GM19455 (cell line): Measurements from ENCODE around the gene P2RX6.
"Not testable (repeated sequence)": the region's sequence is repeated elsewhere in the genome, so short reads cannot be mapped to it uniquely, and the experiment has no call there.

Source experiments
- ATAC-seq: cut with Tn5 transposase; IDR thresholded peaks from one replicate; pipeline ENCODE4 v1.9.1; 2021; ENCODE audit not compliant: unreplicated experiment

The P2RX6 gene

DNA sequence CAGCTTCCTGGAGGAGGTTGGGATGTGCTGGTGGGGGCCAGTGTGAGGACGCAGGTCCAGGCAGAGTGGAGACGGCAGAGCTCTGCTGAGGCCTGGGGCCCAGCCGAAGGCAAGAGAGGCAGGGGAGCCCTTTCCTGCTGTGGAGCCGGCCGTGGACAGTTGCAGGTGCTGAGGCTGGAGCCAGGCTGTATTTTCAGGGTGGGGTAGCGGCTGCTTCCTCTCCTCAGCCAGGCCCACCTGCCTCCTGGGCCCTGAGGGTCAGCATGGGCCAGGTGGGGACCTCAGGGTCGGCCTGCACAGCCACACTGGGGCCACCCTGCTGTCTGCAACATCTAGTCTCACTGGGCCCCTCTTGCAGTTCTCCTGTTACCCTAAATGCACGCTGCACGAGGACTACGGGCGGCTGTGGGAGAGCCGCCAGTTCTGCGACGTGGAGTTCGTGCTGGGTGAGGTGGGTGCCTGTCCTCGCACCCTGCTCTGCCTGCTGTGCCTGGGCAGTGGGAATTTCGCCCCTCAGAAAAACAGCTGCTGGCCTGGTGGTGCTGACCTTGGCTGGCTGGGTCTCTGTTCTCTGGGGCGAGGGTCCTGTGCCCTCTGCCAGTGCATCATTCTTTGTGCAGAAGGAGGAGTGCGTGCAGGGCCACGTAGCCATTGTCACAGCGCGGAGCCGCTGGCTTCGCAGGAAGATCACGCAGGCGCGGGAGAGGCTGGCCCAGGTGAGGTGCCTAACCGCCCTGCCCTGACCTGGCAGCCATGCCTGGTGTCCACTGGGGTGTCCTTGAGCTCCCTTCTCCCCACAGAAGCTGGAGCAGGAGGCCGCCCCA lies 21.4 kb upstream of the P2RX6 start:
- ATAC-seq, result no peak

DNA sequence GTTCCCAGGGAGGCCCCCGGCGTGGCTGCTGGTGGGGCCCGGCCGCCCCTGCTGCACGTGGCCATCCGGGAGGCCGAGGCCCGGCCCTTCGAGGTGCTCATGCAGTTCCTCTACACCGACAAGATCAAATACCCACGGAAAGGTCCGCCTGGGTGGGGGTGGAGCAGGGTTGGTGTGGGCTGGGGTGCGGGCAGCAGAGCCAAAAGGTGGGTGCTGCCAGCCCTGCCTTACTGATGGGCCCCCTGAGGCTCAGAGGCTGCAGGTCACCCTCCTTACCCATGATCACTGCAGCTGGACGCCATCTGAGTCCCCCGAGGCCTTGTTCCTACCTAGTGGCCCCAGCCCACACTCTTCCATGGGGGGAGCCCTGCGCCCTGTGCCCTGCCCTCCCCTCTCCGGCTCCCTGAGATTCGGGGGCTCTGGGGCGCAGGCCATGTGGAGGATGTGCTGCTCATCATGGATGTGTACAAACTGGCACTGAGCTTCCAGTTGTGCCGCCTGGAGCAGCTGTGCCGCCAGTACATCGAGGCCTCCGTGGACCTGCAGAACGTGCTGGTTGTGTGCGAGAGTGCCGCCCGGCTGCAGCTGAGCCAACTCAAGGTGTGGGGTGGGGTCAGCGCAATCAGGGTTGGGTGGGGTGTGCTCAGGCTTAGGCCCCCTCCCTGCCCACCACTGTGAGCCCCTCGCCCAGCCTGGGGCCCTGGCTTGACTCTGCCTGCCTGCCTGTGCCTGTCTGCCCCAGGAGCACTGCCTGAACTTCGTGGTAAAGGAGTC lies 20.6 kb upstream of the P2RX6 start:
- ATAC-seq, result no peak

DNA sequence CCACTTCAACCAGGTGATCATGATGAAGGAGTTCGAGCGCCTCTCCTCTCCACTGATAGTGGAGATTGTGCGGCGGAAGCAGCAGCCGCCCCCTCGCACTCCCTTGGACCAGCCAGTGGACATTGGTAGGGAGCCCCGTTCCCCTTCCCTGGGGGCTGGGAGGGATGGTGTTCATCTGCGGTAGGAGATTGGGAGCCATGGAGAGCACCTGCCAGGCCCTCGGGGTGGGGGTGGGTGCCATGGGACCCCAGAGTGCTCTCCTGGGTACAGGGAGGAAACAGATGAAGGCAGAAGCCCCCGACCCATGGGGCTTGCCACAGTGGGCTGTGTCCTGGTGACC lies 20.1 kb upstream of the P2RX6 start:
- ATAC-seq, result no peak

DNA sequence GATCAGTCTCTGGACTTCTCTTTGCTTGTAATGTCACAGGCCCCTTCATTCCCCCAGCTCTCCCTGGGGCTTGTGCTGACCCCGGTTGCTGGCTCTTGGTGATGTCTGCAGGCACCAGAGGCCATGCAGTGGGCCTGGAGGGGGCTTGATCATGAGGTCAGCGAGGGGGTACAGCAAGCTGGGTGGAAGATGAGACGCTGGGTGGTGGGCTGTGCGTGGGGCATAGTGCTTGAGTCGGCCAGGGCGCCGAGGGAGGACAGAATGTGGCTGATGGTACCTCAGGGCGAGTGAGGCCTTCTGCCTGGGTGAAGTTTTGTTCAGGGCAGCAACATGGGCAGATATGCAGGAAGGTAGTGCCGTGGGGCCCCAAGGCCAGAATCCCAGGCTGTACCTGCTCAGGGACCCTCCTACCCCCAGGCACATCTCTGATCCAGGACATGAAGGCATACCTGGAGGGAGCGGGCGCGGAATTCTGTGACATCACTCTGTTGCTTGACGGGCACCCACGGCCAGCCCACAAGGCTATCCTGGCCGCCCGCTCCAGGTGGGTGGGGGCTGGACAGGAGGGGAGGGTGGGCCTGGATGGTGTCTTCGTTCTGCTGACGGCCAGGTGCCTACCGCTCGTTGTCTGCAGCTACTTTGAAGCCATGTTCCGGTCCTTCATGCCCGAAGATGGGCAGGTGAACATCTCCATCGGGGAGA lies 19.5 kb upstream of the P2RX6 start:
- no peak for ATAC-seq

DNA sequence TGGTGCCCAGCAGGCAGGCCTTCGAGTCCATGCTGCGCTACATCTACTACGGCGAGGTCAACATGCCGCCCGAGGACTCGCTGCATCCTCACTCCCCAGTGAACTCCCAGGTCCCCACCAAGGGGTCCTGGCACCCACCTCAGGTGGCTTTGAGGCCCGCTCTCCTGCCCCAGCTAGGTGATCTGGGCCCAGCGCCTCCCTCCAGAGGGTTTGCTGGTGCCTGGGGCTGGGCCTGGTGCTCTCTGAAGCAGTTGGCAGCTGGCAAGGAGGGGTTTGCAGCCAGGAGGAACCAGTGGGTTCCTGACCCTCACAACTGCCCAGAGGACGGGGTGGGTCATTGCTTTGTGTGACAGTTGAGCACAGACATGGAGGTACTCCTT lies 18.9 kb upstream of the P2RX6 start:
- no peak for ATAC-seq

DNA sequence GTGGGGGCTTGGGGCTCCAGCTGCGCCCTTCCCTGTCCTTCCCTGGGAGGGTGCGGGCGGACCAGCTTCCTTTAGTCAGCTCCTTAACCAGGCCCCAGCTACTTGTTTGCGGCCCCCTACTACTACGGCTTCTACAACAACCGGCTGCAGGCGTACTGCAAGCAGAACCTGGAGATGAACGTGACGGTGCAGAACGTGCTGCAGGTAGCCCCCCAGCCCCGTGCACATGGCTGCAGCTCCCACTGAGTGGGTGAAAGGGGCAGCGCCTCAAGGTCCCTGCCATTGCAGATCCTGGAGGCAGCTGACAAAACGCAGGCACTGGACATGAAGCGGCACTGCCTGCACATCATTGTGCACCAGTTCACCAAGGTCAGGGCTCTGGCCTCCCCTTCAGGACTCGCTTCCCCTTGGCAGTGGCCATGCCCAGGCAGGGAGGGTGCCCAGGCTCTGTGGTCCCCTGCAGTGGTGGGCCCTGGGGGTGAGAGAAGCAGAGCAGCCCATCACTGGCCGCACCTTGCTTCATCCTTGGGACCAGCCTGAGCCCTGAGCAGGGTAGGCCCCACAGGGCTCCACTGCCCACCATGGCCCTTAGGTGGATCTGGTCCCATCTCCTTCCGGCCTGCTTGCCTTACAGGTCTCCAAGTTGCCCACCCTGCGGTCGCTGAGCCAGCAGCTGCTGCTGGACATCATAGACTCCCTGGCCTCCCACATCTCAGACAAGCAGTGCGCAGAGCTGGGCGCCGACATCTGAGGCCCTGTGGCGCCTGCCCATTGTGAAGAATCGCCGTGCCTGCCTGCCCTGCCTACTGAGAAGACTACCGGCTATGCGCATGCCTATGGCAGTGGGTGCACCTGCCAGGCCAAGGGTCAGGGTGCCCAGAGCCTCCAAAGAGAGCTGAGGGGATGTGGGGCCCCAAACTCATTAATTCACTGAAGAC lies 18.1 kb upstream of the P2RX6 start:
- ATAC-seq, result no peak

DNA sequence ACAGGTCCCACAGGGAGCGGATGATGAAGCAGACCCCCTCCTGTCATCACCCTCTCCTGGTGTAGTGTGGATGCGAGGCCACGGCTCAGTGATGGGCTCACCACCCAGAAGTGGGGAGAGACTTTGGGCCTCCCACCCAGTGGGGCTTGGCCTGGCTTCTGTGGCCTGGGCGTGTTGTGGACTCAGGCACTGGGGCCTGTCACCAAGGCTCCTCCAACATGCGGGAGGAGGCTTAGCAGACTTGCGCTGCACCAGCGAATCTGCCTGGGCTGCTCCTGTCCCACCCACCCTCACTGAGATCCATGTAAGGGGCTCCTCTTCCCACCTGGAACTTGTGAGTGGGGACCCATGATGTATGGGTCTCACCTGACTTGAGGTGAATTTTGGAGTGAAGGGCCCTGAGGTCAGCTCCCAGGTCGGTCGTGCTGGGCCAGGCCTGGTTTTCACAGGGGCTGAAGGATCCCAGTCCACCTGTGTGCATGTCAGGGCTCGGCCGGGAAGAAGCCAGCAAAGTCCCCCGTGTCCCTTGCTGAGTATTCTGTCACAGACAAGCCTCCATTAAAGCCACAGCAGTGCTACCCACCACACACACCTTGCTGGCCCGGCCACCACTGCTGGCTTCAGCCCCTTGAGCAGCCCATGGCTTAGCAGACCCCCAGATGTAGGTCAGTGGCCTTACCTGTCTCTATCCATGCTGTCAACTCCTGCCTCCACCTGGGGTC lies 17.3 kb upstream of the P2RX6 start:
- ATAC-seq, result no peak

DNA sequence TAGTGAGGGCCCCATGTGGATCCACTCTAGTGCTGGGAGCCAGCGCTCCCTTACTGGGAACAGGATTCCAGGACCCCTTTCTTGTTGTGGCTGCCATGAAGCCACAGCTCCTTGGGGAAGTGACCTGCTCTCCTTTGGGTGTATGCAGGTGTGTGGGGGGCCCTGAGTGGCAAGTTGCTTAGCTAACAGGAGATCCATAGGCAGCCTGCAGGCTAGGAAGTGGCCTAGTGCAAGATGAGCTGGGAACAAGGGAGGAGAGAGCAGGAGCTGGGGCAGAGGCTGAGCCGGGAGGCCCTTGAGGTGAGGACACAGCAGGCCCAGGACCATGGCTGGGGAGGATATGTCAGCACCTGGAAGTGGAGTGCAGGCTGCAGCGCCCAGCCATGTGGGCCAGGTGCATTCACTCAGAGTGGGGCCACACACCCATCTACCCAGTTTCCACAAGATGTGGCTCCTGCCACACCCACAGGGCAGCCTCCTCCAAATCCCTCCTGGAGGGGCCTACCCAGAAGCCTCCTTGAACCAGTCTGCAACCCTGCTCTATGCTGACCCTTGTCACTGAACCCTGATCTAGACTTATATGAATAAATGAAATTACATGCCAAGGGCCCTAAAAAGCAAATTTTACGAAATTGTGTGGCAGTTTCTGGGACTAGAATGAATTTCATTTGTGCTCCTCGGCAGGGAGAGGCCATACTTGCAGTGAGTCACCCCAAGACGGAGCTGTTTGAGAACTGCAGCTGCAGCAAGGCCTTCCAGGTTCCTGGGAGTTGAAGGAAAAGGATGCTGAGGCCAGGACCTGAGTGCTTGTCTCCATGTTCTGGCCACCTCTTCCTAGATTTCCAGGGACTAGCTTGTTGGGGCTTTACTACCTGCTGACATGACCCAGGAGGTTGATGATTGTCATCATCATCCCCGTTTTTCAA lies 16.3 kb upstream of the P2RX6 start:
- no peak for ATAC-seq

DNA sequence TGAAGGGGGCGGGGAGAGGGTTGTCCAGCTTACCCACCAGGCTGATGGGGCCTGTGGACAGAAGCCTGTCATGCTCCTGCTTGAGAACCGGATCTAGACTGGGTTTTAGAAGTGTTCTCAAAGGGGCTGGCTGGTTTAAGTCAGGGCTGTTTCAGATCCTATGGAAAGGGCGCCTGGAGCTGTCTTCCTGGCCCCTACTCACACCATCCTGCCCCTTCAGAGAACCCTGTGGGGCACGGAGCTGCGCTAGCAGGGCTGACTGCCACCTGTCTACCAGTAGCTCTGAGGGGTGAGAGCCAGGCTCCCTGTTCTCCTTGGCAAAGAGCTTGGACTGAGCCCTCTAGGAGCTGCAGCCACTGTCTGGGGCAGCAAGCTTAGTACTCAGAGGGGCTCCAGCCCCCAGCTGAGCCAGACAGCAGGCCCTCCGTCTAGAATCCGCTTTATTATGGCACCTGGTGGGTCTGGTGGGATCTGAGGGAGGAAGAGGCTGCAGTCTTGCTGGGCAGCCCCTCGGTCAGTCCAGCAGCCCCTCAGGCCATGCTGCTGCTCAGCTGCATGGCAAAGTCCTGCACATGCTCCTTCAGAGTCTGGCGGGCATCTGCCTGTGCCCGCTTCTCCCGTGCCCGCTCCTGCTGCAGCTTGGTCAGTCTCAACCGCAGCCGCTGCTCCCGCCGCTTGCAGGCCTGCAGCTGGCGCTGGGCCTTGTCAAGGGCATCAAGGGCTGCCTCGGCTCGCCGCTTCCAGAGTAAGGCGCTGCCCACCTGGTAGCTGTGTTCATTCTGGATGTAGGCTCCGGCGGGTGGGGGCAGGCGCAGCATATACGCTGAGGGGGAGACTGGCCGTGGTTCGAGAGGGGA lies 15.4 kb upstream of the P2RX6 start:
- no peak for ATAC-seq

DNA sequence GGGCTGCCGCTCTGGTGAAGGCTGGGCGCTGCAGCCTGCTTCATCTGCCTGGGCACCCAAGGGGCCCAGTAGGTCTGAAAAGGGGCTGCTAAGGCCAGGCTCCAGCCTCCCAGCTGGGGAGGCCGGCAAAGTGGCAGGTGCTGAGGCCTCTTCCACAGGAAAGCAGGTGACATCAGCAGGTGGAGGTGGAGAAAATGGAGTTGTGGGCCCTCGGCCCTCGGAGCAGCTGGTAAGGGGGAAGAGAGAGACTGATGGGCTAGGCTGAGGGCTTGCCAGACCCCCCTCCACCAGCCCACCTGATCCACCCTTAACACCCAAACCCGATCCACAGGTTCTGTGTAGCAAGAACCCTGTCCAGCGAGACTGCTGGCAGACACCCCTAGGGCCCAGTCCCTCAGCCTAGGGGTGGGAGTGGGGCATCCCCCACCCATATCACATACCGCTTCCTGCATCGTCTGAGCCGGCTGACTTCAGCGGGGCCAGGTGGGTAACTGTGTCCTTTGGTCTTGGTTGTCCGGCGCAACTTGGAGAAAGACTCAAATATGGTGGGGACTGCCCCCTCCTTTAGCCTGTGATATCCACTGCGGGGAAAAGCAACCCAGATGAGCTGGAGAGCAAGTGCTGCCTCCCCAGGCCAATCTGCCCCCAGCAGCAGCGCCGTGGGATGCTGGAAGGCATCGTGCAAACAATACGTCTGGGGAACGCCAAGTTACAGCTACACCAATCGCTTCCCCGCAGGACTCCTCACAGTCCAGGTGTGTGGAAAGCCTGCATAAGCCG lies 14.6 kb upstream of the P2RX6 start:
- ATAC-seq, result no peak

DNA sequence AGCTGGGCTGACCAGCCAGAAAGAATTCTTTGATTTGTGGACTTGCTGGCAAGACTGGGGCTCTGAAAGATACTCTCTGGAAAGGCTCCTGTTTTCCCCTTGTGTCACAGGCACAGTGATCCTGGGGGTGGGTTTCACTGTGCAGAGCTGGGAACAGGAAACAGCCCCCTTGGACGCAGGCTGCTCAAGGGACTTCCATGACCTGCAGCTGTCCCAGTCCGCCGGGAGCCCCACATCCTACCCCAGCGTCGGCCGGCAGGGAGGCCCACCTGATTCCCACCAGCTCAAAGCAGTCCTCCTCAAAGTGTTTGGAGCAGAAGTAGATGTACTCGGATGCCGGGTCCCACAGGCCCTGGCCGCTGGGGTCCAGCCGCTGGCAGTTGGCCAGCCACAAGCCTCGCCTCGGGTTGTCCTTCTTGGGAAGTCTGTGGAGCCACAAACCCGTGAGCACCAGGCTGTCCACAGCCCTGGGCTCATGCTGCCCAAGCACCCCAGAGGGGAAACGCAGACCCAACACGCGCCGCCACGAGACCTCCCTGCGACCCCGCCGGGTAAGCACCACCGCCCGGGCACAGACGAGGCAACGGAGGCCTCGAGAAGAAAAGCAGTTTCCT lies 13.9 kb upstream of the P2RX6 start:
- ATAC-seq, result no peak

DNA sequence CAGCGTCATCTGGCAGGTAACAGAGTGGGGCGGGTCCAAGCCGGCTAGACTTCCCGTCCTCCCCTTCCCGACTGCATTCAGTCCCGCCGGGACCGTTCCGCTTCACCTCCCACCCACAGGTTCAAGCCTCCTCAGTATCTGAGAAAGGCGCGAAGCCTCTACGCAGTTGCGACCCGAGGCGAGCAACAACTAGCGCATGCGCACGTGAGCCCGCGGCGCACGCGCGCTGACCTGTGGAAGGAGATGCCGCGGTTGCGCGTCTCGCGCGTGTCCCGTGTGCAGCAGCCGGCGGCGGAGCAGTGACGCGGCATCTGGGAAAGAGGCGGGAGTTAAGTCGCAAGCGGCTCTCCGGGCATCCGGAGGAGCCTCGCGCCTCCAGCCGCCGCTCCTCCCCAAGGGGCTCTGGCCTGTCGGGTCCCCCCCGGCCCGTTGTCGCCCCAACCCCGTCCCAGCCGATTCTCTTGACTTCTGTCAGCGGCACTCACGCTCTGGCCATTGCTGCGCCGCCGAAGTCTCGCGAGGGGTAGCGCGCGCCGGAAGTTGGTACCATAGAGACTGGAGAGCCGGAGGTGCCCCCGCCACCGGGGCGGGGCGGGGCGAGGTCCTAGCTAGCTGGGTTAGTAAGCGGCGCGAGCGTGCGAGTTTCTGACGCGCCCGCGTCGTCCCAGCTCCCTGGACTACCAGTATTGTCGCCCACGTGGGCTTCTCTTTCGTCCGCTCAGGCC lies 13.2 kb upstream of the P2RX6 start, which contains the start of gene THAP7:
Gene THAP7 (minus strand): TSS at position 518 of the 725 bp plus-strand sequence. CDS start 207 bp downstream, at position 311.
- peak; percentile 77 for ATAC-seq

DNA sequence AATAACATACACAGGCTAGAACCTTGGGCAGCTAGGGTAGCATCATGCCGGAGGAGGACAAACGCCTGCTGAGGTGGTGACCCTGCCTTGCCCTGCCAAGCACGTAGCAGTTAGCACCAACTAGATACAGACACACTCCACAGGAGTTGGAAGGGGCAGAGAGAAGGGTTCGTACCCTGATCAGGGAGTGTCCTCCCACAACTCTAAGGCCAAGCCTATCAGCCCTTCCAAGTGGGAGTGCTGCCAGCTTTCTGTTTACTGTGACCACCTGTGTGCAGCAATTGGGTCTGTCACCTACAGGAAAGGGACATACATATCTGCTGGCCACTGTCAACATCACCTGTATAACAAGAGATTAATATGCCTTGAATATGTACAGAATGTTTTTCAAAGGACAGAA lies 11.2 kb upstream of the P2RX6 start:
- no peak for ATAC-seq

DNA sequence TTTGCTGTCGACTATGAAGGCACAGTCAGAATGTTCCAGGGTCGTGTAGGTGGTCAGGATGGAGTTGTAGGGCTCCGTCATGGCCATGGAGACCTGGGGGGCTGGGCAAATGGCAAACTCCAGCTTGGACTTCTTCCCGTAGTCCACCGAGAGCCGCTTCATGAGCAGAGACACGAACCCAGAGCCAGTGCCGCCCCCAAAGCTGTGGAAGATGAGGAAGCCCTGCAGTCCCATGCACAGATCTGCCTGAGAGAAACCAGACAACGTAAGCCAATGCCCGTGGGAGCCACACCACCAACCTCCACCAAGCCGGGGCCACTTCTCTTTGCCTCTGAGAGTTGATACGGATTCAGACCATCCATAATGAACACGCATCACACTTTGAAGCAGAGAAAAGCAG lies 5.8 kb upstream of the P2RX6 start:
- not testable (repeated sequence) for ATAC-seq

DNA sequence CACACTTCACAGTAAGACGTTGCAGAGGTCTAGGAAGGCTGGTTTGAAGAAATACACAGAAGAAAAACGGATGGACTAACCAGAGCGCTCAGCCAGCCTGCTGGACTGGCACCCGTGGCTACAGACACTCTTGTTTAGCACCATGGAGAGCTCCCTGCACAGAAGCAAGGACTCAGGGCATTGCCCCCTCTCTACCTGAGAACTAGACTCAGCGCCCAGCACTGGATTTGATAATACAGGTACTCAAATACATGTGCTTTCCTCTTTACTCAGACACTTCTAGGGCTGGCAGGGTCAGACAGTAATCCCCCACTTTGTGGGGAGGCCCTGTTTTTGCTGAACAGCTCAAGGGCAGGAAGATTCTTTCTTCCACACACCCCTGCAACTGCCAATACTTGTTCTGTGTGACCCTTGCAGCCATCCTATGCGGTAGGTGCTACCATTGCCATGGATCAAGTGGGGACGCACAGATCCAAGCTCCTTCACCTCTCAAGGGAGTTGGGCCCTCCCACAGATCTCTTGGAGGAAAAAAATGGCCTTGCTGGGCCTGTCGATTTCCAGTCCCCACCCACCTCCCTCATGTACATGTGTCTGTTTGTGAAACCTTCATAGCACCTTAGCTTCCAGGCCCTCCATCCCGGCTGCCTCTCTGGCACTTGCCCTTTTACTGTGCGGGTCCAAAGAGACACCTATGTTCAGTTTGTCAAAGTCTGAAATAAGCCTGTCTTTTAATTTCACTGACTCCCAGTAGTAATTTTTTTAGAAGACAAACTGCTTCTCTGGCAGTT lies 5.1 kb upstream of the P2RX6 start:
- no peak for ATAC-seq
